Loucy (cell line): ENCODE data around the gene KARS1.

ENCODE experiments used
- EZH2phosphoT487 ChIP-seq: fragments of 200-600 bp; IDR thresholded peaks from 2 replicates; pipeline ENCODE4 v1.6.1; 2018; ENCODE audit warnings: antibody characterized with exemption, mild to moderate bottlenecking, moderate library complexity, borderline replicate concordance
- TF ChIP-seq, protein P1 (sequence below): fragments of 200-600 bp; sonication (generic); conservative IDR thresholded peaks from 2 replicates; pipeline ENCODE4 v1.5.1; 2014; ENCODE audit warnings: mild to moderate bottlenecking, antibody characterized with exemption, low read length

DNA sequence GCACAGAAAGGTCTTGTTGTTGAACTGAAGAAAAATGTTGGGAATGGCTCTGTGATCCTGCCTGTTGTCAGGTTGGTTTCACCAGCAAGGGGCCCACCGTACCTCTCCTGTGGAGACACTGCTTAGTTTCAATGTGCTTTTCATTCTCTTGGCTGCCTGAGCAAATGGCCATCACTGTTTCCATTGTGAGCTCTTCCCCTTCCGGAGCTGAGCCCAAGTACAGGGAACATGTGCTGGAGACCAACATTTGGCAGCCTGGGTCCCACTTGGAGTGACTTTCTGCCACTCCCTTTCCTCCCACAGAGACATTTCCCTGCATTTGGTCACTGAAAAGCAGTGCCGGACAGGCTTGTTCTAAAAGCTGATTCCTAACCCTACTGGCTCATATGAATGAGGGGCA lies 58.2 kb downstream of the KARS1 start:
- TF ChIP-seq, protein P1, sequence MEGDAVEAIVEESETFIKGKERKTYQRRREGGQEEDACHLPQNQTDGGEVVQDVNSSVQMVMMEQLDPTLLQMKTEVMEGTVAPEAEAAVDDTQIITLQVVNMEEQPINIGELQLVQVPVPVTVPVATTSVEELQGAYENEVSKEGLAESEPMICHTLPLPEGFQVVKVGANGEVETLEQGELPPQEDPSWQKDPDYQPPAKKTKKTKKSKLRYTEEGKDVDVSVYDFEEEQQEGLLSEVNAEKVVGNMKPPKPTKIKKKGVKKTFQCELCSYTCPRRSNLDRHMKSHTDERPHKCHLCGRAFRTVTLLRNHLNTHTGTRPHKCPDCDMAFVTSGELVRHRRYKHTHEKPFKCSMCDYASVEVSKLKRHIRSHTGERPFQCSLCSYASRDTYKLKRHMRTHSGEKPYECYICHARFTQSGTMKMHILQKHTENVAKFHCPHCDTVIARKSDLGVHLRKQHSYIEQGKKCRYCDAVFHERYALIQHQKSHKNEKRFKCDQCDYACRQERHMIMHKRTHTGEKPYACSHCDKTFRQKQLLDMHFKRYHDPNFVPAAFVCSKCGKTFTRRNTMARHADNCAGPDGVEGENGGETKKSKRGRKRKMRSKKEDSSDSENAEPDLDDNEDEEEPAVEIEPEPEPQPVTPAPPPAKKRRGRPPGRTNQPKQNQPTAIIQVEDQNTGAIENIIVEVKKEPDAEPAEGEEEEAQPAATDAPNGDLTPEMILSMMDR, result no peak
- TF ChIP-seq EZH2phosphoT487, result no peak
